Measurements from ENCODE around the gene OPCML.

- TF ChIP-seq CTCF (conservative IDR thresholded peaks at IDR 0.05), result no peak
- no peak for TF ChIP-seq EZH2 (IDR thresholded peaks at IDR 0.05; ENCODE audit: low read depth)
Measured at GRCh38 chr11:132840191-132840590, 692.1 kb downstream of the OPCML start.

Measured in PC-9 (cell line).